LNCAP (cell line): Measurements from ENCODE around the gene ATXN3L.

ENCODE experiments used
- TF ChIP-seq, protein P1 (sequence below): fragments of 450-650 bp; IDR thresholded peaks from 2 replicates; pipeline ENCODE4 v1.5.1; 2017; ENCODE audit warnings: mild to moderate bottlenecking

Gene ATXN3L

GRCh38 chrX:13276991-13277390 is 42.9 kb downstream of the ATXN3L start:
- TF ChIP-seq, protein P1, sequence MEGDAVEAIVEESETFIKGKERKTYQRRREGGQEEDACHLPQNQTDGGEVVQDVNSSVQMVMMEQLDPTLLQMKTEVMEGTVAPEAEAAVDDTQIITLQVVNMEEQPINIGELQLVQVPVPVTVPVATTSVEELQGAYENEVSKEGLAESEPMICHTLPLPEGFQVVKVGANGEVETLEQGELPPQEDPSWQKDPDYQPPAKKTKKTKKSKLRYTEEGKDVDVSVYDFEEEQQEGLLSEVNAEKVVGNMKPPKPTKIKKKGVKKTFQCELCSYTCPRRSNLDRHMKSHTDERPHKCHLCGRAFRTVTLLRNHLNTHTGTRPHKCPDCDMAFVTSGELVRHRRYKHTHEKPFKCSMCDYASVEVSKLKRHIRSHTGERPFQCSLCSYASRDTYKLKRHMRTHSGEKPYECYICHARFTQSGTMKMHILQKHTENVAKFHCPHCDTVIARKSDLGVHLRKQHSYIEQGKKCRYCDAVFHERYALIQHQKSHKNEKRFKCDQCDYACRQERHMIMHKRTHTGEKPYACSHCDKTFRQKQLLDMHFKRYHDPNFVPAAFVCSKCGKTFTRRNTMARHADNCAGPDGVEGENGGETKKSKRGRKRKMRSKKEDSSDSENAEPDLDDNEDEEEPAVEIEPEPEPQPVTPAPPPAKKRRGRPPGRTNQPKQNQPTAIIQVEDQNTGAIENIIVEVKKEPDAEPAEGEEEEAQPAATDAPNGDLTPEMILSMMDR, result no peak

DNA sequence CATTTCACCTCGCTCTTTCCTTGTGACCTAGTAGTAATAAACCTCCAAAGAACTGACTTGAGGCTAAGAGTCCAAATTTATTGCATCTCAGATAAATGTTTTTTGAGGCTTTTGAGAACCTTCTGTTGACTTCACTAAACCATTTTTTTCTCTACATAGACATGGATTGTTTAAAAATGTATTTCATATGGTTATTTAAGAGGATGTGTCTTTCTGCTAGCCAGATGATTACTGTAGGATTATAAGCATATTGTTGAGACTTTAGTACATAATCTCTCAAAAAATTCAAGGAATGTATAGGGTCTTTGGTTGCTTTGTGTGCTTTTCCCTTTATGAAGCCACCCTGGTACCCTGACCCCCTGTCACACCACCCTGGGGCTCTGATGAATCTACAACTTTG is 44.8 kb downstream of the ATXN3L start:
- TF ChIP-seq, protein P1, result no peak

- TF ChIP-seq, protein P1, result no peak
Measured at GRCh38 chrX:13272426-13272825, 47.4 kb downstream of the ATXN3L start.

DNA sequence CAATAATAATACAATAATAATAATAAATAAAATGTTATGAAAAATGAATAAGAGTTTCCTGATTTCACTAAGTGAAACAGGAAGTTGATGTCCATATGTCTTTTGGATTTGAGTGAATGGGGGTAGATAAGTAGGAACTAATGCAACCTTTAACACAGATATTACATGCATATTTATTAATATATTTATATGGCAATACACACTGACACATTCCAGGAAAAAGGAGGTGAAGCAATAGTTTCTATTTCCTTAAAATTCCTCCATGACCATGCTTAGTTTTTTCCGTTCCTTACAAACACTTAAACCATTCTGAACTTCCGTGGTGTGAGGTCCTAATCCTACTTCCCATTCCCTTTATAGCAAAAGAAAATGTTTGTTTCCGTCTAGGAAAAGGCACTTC is 48.3 kb downstream of the ATXN3L start:
- TF ChIP-seq, protein P1, result no peak

DNA sequence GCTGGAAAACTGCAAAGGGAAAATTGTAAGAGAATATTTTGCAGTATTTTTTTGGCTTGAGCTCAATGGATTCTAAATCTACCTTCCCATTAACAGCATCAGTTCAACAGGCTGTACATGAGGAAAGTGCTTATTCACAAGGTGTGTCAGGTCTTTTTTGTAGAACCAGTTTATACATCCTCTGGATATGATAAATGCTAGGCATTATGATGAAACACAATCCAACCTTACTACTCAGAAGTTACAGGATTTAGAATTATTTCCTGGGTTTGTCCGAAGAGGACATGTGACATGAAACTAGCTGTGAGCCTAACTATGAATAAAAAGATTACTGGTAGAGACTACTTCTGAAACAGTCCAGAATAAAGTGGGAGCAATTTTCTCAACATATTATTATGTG is 49.5 kb downstream of the ATXN3L start:
- TF ChIP-seq, protein P1, result no peak

GRCh38 chrX:13268874-13269273 is 51.0 kb downstream of the ATXN3L start:
- TF ChIP-seq, protein P1, result no peak
